SK-N-SH treated with all-trans-retinoic acid at 6 μM for 48 hours (cell line): ENCODE data around the gene TGFB3.

ENCODE experiments used
- ARNTL ChIP-seq: fragments of 450-650 bp; formaldehyde crosslinking; IDR thresholded peaks from 2 replicates; pipeline ENCODE4 v1.5.0; 2020; ENCODE audit warnings: low read depth, mild to moderate bottlenecking, moderate library complexity, borderline replicate concordance
- CREB5 ChIP-seq: fragments of 250-450 bp; sonication (Bioruptor Pico); IDR thresholded peaks from 2 replicates; pipeline ENCODE4 v1.5.1; 2020; ENCODE audit warnings: low read depth, mild to moderate bottlenecking, moderate library complexity
- CSDC2 ChIP-seq: fragments of 250-450 bp; sonication (Bioruptor Pico); IDR thresholded peaks from 2 replicates; pipeline ENCODE4 v1.5.0; 2020; ENCODE audit warnings: mild to moderate bottlenecking, moderate library complexity
- ISL1 ChIP-seq: fragments of 250-450 bp; sonication (Bioruptor Pico); IDR thresholded peaks from 2 replicates; pipeline ENCODE4 v2.1.2; 2022; ENCODE audit warnings: mild to moderate bottlenecking, moderate library complexity
- OSR1 ChIP-seq: fragments of 250-450 bp; sonication (Bioruptor Pico); IDR thresholded peaks from 2 replicates; pipeline ENCODE4 v1.8.0; 2022; ENCODE audit warnings: moderate library complexity, mild to moderate bottlenecking, inconsistent platforms
- PATZ1 ChIP-seq: fragments of 250-450 bp; sonication (Bioruptor Pico); IDR thresholded peaks from 2 replicates; pipeline ENCODE4 v1.8.0; 2020; ENCODE audit warnings: mild to moderate bottlenecking, moderate library complexity, borderline replicate concordance
- PPARA ChIP-seq: fragments of 250-450 bp; sonication (Bioruptor Pico); IDR thresholded peaks from 2 replicates; pipeline ENCODE4 v1.5.0; 2020; ENCODE audit warnings: mild to moderate bottlenecking, borderline replicate concordance
- RARB ChIP-seq: fragments of 250-450 bp; sonication (Bioruptor Pico); IDR thresholded peaks from 2 replicates; pipeline ENCODE4 v1.8.0; 2021; ENCODE audit warnings: mild to moderate bottlenecking, moderate library complexity
- SNAI2 ChIP-seq: fragments of 250-450 bp; sonication (Bioruptor Pico); IDR thresholded peaks from 2 replicates; pipeline ENCODE4 v1.5.0; 2020; ENCODE audit warnings: mild to moderate bottlenecking, moderate library complexity
- TCF4 ChIP-seq: fragments of 250-450 bp; sonication (Bioruptor Pico); IDR thresholded peaks from 2 replicates; pipeline ENCODE4 v1.8.0; 2021; ENCODE audit warnings: mild to moderate bottlenecking, moderate library complexity, borderline replicate concordance
- TSHZ2 ChIP-seq: fragments of 250-450 bp; sonication (Bioruptor Pico); IDR thresholded peaks from 2 replicates; pipeline ENCODE4 v1.5.0; 2020; ENCODE audit warnings: mild to moderate bottlenecking, moderate library complexity
- ZNF565 ChIP-seq: fragments of 450-650 bp; formaldehyde crosslinking; conservative IDR thresholded peaks from 2 replicates; pipeline ENCODE4 v1.5.0; 2020; ENCODE audit warnings: low read depth, mild to moderate bottlenecking, moderate library complexity
- ZNF70 ChIP-seq: fragments of 450-650 bp; formaldehyde crosslinking; IDR thresholded peaks from 2 replicates; pipeline ENCODE4 v1.5.0; 2020; ENCODE audit warnings: mild to moderate bottlenecking, moderate library complexity
- ZNF8 ChIP-seq: fragments of 450-650 bp; formaldehyde crosslinking; IDR thresholded peaks from 2 replicates; pipeline ENCODE4 v1.5.0; 2020; ENCODE audit warnings: mild to moderate bottlenecking, moderate library complexity

- TF ChIP-seq PATZ1 (CRISPR knock-in tag) (no peak), RARB (no peak), TSHZ2 (no peak), ZNF565 (no peak), CSDC2 (CRISPR knock-in tag) (no peak), ZNF70 (CRISPR knock-in tag) (no peak), ISL1 (no peak), TCF4 (CRISPR knock-in tag) (no peak), SNAI2 (CRISPR knock-in tag) (no peak), OSR1 (CRISPR knock-in tag) (no peak), ARNTL (no peak), PPARA (no peak), CREB5 (no peak), ZNF8 (CRISPR knock-in tag) (no peak)
Measured at GRCh38 chr14:76011930-76012329, 30.1 kb upstream of the TGFB3 start.
